GM21360 (cell line): ENCODE measurements around the gene SMIM29.
"Not testable (repeated sequence)": the region's sequence is repeated elsewhere in the genome, so short reads cannot be mapped to it uniquely, and the experiment has no call there.

ENCODE experiments used
- ATAC-seq: cut with Tn5 transposase; IDR thresholded peaks from one replicate; pipeline ENCODE4 v1.9.1; 2021; ENCODE audit warnings: mild to moderate bottlenecking, moderate library complexity; ENCODE audit not compliant: unreplicated experiment

The SMIM29 gene

DNA sequence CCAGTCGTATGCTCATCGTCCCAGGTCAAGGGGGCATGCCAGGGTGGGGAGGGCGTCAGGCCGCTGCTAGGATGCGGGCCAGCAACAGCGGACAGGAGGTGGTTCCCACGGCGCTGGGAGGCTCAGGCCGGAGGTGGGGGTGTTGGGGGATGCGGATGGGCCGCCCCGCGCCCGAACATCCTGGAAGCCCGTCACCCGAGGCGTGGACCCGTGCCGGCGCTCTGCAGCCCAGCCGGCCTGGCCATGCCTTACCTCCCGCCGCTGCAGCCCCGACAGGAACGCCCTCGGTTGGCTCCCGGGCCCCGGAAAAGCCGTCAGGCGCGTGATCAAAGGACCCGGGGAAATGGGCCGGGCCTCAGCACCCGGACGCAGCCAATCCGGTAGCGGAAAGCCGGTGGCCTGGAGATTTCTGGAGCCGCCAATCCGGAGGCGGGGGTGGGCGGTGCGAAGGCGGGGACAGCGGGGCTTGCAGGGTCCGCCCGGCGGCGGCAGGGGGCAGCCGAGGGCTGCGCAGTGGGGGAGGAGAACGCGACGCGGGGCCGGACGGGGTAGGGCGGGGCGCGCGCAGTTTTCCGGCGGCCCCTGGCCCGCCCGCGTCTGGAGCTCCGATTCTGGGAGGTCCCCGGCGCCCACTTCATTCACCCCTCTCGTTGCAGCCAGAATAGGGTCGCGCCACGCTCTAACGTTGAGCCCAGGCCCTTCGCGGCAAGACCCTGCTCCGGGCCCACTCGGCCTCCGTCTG lies at the start of gene SMIM29:
SMIM29 (minus strand) TSS at position 280 of the 742 bp plus-strand sequence. CDS start 1,215 bp downstream, outside the sequence.
- ATAC-seq: peak; percentile 69

DNA sequence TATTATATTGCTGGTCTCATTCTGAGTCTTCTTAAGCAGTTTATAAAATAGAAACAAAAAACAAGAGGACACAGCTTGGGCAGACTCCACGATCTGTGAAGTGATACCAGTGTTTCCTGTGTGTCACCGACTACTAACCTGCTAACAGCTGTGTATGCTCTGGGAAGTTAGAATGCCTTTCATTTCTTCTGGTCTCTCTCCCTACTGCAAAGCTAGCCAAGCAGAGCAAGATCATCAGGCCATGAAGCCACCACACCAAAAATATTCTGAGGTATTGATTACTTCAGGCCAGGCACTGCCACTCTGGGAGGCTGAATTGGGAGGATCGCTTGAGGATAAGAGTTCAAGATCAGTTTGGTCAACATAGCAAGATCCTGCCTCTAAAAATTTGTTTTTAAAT lies 46.9 kb upstream of the SMIM29 start:
- ATAC-seq: peak; percentile 81

DNA sequence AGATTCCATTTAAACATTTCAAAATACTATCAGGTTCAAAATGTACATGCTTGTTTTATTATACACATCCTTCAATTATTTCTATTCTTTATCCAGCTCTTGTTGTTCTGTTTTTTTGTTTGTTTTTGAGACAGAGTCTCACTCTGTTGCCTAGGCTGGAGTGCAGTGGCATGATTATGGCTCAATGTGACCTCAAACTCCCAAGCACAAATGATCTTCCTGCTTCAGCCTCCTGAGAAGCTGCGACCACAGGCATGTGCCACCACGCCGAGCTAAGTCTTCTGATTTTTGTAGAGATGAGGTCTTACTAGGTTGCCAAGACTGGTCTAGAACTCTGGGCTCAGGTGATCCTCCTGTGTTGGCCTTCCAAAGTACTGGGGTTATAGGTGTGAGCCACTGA lies 44.1 kb upstream of the SMIM29 start:
- ATAC-seq: no peak

DNA sequence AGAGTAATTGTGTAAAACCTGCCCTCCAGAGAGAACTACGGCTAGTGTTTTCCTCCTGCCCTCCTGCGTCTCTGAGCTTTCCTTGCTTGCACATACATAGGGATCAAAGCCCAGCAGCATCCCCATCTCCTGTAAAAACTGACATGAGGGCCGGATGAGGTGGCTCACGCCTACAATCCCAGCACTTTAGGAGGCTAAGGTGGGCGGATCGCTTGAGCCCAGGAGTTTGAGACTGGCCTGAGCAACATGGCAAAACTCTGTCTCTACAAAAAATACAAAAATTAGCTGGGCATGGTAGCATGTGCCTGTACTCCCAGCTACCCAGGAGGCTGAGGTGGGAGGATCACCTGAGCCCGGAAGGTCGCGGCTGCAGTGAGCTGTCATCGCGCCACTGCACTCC lies 40.3 kb upstream of the SMIM29 start:
- ATAC-seq: no peak

- ATAC-seq: no peak
These were observed 39.8 kb upstream of the SMIM29 start for GRCh38 chr6:34288581-34288980.

- no peak for ATAC-seq
These were observed 36.8 kb upstream of the SMIM29 start for GRCh38 chr6:34285448-34286164.

DNA sequence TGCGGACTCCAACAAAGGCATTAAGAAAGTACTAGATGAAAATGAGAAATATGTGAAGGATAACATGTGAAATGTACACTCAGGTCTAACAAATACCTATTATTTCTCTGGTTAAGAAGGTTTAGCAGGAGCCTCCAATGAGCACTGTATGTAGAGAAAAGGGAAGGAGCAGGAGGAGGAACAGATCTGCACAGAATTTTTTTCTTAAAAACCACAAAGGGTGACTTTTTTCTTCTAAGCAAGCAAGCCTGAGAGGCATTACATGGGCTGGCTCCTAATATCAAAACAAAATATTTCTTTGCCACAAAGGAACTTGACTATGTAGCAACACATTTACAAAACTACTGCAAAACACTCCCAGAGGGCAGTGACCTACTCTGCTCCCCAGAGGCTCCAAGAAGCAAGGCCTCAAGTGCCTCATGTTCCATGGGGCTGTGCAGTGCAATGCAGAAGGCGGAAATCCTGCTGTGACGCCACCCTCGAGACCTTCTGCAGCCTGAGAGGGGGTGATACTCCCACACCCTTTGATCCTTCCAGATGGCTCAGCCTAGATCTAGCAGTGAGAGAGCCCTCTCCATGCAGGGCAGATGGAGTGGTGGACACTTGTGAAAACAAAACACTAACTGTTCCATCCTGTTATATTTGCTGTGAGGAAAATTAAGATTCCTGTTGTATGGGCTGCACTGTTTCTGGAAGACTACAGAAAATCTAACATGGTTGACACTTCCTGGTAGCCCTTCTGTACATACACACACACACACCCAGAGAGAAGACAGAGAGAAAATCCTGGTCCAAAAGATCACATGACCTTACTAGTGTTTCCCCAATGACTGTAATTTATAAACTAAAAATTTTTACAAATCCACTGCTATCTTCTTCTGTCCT lies 36.0 kb upstream of the SMIM29 start:
- no peak for ATAC-seq

GRCh38 chr6:34281702-34282334 lies 33.0 kb upstream of the SMIM29 start:
- no peak for ATAC-seq

- ATAC-seq: no peak
These were observed 31.4 kb upstream of the SMIM29 start for GRCh38 chr6:34280216-34280615.

DNA sequence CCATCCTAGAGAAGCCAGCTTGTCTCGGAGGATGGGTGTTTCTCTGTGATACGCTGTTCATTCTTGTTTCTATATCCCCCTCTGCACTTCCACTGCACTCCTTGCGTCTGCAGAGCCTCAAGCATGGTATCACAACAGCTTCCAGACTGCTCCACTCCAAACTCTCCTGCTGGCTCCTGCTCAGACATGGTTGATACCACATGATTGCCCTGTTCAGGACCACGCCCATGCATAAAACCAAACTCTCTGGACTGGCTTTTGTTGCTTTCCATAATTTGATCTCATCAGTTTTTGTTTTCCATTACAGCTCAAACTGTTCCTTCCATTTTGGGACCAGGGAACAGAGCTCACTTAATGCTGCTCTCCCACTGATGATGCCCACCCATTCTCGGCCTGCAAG lies 30.0 kb upstream of the SMIM29 start:
- ATAC-seq: no peak

DNA sequence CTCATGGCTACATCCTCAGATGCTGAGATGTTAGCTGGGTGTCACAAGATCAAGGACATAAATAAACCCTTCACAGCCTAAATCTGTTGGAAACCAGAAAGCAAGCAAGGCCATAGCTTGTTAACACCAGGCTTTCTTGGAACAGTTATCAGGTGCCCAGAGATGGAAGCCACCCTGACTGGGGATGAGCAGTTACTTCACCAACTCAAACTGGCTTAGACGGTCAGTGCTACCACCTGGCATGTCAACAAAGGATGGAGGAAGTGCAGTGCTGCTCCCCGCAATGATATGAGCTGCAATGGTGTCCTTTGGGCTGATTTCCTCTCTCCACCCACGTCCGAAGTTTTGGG lies 28.9 kb upstream of the SMIM29 start:
- ATAC-seq: no peak

- no peak for ATAC-seq
These were observed 28.3 kb upstream of the SMIM29 start for GRCh38 chr6:34276881-34277762.

DNA sequence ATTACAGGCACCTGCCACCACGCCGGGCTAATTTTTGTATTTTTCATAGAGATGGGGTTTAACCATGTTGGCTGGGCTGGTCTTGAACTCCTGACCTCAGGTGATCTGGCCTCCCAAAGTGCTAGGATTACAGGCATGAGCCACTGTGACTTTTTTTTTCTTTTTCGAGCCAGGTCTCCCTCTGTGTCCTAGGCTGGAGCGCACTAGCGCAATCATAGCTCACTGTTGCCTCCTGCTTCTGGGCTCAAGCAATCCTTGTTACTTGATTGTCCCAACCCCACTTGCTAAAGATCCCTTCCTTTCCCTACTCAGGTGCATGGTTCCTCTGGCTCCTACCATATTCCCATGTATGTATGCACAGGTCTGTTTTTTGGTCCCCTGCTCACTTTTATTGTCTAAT lies 27.4 kb upstream of the SMIM29 start:
- no peak for ATAC-seq

DNA sequence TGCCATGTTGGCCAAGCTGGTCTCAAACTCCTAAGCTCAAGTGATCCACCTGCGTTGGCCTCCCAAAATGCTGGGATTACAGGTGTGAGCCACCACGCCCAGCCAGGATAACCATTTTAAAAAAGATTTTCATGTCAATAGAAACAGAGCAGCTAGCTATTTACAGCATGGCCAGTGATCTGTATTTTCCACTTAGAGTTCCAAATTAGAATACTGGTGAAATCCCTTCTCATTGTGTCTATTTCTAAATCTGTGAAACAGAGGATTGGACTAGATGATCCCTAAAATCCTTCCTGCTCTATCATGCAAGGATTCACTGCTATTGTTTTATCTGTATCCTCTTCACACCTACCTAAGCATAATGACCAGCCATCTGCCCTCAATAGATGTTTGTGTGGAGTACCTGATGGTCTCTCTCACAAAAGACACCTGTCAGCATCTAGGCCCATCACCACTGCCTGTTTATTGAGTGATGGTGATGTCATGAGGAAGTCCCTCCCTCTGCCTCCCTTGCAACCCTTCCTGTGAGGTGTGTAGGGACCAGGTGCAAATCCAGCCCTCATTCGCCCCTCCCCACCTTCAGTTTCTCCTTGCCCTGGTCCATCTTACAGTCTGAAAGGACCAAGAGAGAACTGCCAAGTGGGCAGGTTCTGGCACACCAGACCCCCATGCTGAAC lies 26.5 kb upstream of the SMIM29 start:
- ATAC-seq: no peak

GRCh38 chr6:34274129-34274528 lies 25.3 kb upstream of the SMIM29 start:
- no peak for ATAC-seq

DNA sequence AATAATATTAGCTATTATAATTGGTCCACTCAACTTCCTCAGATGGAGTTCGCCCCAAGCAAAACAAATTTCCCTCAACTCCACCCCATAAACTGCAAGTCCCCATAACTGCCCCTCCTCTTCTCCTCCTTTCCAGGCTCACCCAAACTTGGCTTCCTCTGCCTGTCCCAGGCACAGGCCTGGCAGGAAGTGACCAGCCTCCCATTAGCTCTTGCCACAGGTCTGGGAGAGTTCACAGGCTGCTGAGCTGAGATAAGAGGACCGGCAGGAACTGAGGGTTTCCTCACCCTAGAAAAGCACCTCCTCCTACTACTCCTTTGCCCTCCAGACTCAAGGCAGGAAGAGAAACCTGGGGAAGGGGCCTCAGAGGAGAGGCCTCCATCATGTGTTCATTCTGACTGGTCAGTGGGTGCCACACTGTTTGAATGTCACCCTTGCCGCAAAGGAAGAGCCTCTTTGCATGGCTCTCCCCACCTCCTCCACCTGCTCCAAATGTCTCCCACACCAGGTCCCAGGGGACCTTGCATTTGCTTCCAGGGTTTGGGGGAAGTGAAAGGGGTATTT lies 24.5 kb upstream of the SMIM29 start:
- ATAC-seq: no peak

- ATAC-seq: no peak
These were observed 23.5 kb upstream of the SMIM29 start for GRCh38 chr6:34272013-34272926.

- not testable (repeated sequence) for ATAC-seq
These were observed 21.0 kb upstream of the SMIM29 start for GRCh38 chr6:34269658-34270341.
